Suprapubic skin (tissue), 4 donors: ENCODE data around the gene ADORA2A. TPM values are rescaled to one million over a fixed set of nuclear protein-coding genes. Genes with fewer than 3 reads are reported as not detected.

ENCODE experiments used
- DNase-seq, 2 donors: peaks; one replicate each; pipeline ENCODE4 v3.0.0-alpha.2; 2019; ENCODE audit warnings: low spot score in 2 of 2
- H3K27ac ChIP-seq: fragments of 200-600 bp; sonication (generic); one replicate; pipeline ENCODE4 v1.5.1; 2019
- H3K27me3 ChIP-seq: fragments of 200-600 bp; sonication (generic); one replicate; pipeline ENCODE4 v1.5.1; 2019
- H3K36me3 ChIP-seq: fragments of 200-600 bp; sonication (generic); one replicate; pipeline ENCODE4 v1.5.1; 2019
- H3K4me1 ChIP-seq: fragments of 200-600 bp; sonication (generic); one replicate; pipeline ENCODE4 v1.5.1; 2019
- H3K4me3 ChIP-seq: fragments of 200-600 bp; sonication (generic); one replicate; pipeline ENCODE4 v1.5.1; 2019; ENCODE audit warnings: mild to moderate bottlenecking
- H3K9me3 ChIP-seq: fragments of 200-600 bp; sonication (generic); one replicate; pipeline ENCODE4 v1.5.1; 2019
- CTCF ChIP-seq, 2 donors: fragments of 200-600 bp in 1 of 2; fragments of 450-650 bp in 1 of 2; sonication (generic) in 1 of 2; IDR thresholded peaks; one replicate each; pipeline ENCODE4 v1.5.1; 2016 to 2019; ENCODE audit warnings: antibody characterized with exemption in 2 of 2, mild to moderate bottlenecking in 1 of 2, moderate library complexity in 1 of 2
- EP300 ChIP-seq: sonication (generic); formaldehyde crosslinking; IDR thresholded peaks from one replicate; pipeline ENCODE4 v1.6.1; 2017; ENCODE audit warnings: antibody characterized with exemption
- POLR2A ChIP-seq, 2 donors: fragments of 450-650 bp; IDR thresholded peaks; one replicate each; pipeline ENCODE4 v1.6.1; 2017; ENCODE audit warnings: antibody characterized with exemption in 2 of 2, mild to moderate bottlenecking in 2 of 2, moderate library complexity in 2 of 2
- POLR2AphosphoS5 ChIP-seq, 3 donors: sonication (generic); formaldehyde crosslinking; IDR thresholded peaks; one replicate each; pipeline ENCODE4 v1.6.1; 2017; ENCODE audit warnings: antibody characterized with exemption in 3 of 3
- WGBS: methylation state at CpG from one replicate; pipeline ENCODE4 v1.1.5; 2018; 5-methylcytosine and 5-hydroxymethylcytosine counted together
- total RNA-seq, 4 donors: library from RNA; depleted of rRNA; stranded (reverse); fragments of >200 nt; gene quantifications; one replicate each; pipeline ENCODE4 v1.1.0, GENCODE V29; 2016

The ADORA2A gene
- total RNA-seq, 4 donors from 2014 or later: 2.2 to 5.1 (median 3.4) TPM

DNA sequence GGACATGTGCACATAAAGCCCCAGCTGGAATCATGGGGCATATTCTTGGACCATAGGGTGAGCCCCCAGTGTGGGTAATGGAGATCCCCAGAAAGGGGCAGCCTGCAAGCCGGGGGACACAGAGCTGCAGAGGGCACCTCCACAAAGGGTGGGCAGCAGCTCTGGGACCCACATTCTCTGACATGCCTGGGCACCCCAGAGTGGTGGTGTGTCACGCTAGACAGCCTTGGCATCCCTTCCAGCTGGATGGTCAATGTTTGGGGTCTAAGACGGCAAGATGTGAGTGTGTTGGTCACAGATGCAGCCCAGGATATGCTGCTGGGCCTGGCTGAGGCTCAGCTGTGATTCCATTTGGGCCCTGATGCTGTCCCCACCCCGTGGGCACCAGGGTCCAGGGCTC is 9.7 kb downstream of the ADORA2A start:
- H3K27ac ChIP-seq: no peak overlapping the region
- 96% methylated on average over 4 of the region's 4 CpGs for WGBS

DNA sequence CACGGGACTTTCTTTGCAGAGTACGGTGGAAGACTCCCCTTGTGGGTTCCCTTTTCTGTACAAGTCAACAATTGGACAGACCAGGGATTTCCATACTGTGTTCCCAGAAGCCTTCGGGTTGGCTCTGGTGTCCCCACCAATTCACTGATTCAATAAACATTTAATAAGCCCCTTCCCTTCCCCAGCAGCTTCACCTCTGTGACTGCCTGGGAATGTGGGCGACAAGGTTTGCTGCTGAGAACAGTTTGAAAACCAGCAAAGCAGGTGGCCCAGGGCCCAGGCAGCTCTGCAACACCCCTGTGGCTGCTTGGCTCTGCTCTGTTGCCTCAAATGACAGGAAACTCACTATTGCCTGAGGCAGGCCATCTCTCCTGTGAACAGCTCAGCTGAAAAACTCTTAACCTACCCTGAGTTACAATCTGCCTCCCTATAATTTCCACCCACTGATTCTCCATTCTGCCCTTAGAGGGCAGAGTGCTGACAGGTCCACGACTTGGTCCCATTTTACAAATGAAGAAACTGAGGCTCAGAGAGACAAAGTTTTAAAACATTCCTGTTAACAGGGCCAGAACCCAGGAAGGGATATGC is 10.4 kb downstream of the ADORA2A start:
- no peaks in the 10 kb centered on the region for H3K27me3 ChIP-seq
- peak in 1 of 2 donors; percentile 40 for DNase-seq
- no peaks in the 10 kb centered on the region for H3K36me3 ChIP-seq
- no peaks in the 10 kb centered on the region for H3K9me3 ChIP-seq
- no peak overlapping the region for H3K4me3 ChIP-seq
- H3K27ac ChIP-seq: no peak overlapping the region
- peaks cover 22% of the 10 kb centered on the region for H3K4me1 ChIP-seq
- TF ChIP-seq CTCF (IDR thresholded peaks at IDR 0.05): no peak
- TF ChIP-seq POLR2A (IDR thresholded peaks at IDR 0.05): no peak
- no peak for TF ChIP-seq POLR2AphosphoS5 (IDR thresholded peaks at IDR 0.05)
- TF ChIP-seq EP300: no peak
- 88% methylated on average over 5 of the region's 5 CpGs for WGBS

More for the DNA sequence above, 9.7 kb downstream of the ADORA2A start:
- Histone ChIP-seq H3K27me3 (no peaks in the 10 kb centered on the region), H3K4me3 (no peak overlapping the region), H3K4me1 (peaks cover 29% of the 10 kb centered on the region), H3K9me3 (no peaks in the 10 kb centered on the region), H3K36me3 (no peaks in the 10 kb centered on the region)
- DNase-seq: peak in 1 of 2 donors; percentile 19
- no peak for TF ChIP-seq POLR2AphosphoS5 (IDR thresholded peaks at IDR 0.05)
- TF ChIP-seq POLR2A (IDR thresholded peaks at IDR 0.05): no peak
- no peak for TF ChIP-seq CTCF (IDR thresholded peaks at IDR 0.05)
- no peak for TF ChIP-seq EP300

DNA sequence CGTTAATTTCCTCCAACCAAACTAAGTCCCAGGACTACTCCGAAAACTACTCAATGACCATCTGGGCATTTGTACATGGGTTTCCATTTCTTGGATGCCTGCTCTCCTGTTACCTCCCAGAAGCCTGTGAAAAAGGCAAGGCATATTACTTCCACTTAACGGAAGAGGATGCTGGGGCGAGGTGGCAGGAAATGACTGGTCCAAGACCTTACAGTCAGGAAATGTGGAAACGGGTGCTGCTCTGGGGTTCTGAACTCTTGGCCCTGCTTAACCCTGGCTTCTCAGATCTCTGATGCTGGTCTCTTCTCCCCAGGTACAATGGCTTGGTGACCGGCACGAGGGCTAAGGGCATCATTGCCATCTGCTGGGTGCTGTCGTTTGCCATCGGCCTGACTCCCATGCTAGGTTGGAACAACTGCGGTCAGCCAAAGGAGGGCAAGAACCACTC is 12.9 kb downstream of the ADORA2A start:
- H3K27me3 ChIP-seq: no peaks in the 10 kb centered on the region
- no peak overlapping the region for H3K27ac ChIP-seq
- H3K4me3 ChIP-seq: no peak overlapping the region
- DNase-seq: peak in 1 of 2 donors; percentile 46
- H3K9me3 ChIP-seq: no peaks in the 10 kb centered on the region
- 79% methylated on average over 5 of the region's 10 CpGs for WGBS
- no peaks in the 10 kb centered on the region for H3K4me1 ChIP-seq
- no peaks in the 10 kb centered on the region for H3K36me3 ChIP-seq
- TF ChIP-seq EP300 (no peak), POLR2AphosphoS5 (IDR thresholded peaks at IDR 0.05) (no peak), CTCF (IDR thresholded peaks at IDR 0.05) (no peak), POLR2A (IDR thresholded peaks at IDR 0.05) (no peak)

GRCh38 chr22:24440718-24441405 is 13.5 kb downstream of the ADORA2A start:
- H3K9me3 ChIP-seq: no peaks in the 10 kb centered on the region
- DNase-seq: peak in 1 of 2 donors; percentile 52
- no peak overlapping the region for H3K27ac ChIP-seq
- no peaks in the 10 kb centered on the region for H3K4me1 ChIP-seq
- H3K27me3 ChIP-seq: no peaks in the 10 kb centered on the region
- no peak overlapping the region for H3K4me3 ChIP-seq
- 80% methylated on average over 30 of the region's 30 CpGs for WGBS
- no peaks in the 10 kb centered on the region for H3K36me3 ChIP-seq
- TF ChIP-seq POLR2A (IDR thresholded peaks at IDR 0.05): no peak
- no peak for TF ChIP-seq CTCF (IDR thresholded peaks at IDR 0.05)
- TF ChIP-seq EP300: no peak
- TF ChIP-seq POLR2AphosphoS5 (IDR thresholded peaks at IDR 0.05): no peak
